ENCODE measurements around the gene PTTG1IP. TPM values are rescaled to one million over a fixed set of nuclear protein-coding genes. Genes with fewer than 3 reads are reported as not detected.
A peak's percentile ranks its signal among the peaks of the same experiment; 100 is the strongest.

The PTTG1IP gene
- total RNA-seq, 4 donors from 2014 or later: 83.1 to 132 (median 114) TPM

DNA sequence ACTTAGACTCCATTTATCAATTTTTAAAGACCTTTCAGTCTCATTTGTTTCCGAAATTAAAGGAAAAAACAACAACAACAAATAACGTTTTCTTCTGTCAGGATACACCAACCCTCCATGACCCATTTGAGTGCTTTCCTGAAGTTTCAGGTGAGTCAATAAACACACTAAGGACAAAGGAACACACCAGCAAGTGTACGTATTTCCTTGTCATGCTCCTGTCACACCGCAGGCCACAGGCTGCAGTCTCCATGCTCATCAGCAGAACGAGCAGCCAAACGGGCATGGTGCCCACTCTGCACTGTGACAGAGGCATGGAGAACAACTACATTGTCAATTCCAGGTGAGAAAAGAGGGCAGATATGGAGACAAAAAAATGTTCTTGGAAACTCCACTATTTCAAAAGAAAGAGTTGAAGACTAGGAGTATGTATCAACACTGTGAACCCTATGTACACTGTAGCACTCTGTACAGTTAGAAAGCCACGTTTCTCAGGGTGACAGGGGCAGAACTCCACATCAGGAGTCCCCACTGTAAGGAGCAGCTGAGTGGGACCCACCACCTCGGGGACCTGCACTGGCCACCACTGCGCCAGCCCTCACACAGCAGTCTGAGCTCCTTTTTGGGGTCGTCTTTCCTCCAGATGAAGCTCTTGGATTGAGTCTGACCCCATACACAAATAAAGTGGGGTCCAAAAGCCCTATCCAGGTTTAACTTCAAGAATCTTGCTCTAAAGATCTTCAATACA, 2.6 kb downstream of the PTTG1IP start:
- peaks cover 32 to 92% (median 54%) of the 10 kb centered on the region in 3 donors for H3K4me1 ChIP-seq
- peaks cover 0 to 4% (median 0%) of the 10 kb centered on the region in 3 donors for H3K36me3 ChIP-seq
- no peak for DNase-seq
- peak overlapping the region in 2 of 4 donors; percentile 88 to 96 for H3K4me3 ChIP-seq
- H3K9me3 ChIP-seq: no peaks in the 10 kb centered on the region
- peak overlapping the region; percentile 95 to 97 (median 96) for H3K27ac ChIP-seq
- H3K27me3 ChIP-seq: no peaks in the 10 kb centered on the region
- no peak for TF ChIP-seq POLR2A (IDR thresholded peaks at IDR 0.05)
- TF ChIP-seq, protein P1, sequence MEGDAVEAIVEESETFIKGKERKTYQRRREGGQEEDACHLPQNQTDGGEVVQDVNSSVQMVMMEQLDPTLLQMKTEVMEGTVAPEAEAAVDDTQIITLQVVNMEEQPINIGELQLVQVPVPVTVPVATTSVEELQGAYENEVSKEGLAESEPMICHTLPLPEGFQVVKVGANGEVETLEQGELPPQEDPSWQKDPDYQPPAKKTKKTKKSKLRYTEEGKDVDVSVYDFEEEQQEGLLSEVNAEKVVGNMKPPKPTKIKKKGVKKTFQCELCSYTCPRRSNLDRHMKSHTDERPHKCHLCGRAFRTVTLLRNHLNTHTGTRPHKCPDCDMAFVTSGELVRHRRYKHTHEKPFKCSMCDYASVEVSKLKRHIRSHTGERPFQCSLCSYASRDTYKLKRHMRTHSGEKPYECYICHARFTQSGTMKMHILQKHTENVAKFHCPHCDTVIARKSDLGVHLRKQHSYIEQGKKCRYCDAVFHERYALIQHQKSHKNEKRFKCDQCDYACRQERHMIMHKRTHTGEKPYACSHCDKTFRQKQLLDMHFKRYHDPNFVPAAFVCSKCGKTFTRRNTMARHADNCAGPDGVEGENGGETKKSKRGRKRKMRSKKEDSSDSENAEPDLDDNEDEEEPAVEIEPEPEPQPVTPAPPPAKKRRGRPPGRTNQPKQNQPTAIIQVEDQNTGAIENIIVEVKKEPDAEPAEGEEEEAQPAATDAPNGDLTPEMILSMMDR (IDR thresholded peaks at IDR 0.05): no peak
- WGBS, 2 donors: 56% methylated on average over 10 of the region's 10 CpGs
- intact Hi-C loops (cut with DNase I): loop anchor here (5.0 kb wide), 1 partner anchor 69 kb away; the partner anchor contains the start of gene UBE2G2

DNA sequence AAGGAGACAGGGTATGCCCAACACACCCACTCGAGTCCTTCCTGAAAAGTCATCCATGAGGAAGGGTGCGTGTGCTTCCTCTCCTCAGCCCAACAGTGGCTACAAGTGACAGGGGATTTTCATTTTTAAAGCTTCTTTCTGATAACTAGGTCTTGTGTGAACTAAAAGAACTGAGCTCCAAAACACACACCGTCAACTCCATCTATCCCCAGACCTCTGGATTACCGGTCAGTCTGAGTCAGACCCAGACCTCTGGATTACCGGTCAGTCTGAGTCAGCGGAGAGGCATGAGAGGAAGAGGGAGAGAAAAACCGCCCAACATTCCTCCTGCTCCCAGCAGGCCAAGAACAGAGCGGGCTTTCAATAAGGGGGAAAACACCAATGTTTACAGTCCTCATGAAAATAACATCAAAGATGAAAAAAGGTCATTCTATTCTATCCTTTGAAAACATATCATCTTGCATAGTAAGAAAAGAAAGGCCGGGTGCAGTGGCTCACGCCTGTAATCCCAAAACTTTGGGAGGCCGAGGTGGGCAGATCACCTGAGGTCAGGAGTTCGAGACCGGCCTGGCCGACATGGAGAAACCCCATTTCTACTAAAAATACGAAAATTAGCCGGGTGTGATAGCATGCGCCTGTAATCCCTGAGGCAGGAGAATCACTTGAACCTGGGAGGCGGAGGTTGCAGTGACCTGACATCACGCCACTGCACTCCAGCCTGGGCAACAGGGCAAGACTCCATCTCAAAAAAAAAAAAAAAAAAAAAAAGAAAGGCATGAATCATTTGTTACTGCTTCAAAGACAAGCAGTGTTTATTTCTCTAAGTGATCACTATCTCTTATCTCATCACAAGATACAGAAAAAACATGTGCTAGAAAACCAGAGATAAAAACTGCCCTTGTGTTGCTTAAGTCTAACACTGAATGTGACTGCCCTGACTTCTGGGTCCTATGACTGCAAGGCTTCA, 3.4 kb downstream of the PTTG1IP start:
- no peak for DNase-seq
- H3K4me1 ChIP-seq: peaks cover 29 to 91% (median 48%) of the 10 kb centered on the region in 3 donors
- TF ChIP-seq, protein P1 (IDR thresholded peaks at IDR 0.05): no peak
- TF ChIP-seq POLR2A (IDR thresholded peaks at IDR 0.05): no peak

GRCh38 chr21:44868707-44869106, 4.8 kb downstream of the PTTG1IP start:
- TF ChIP-seq, protein P1 (IDR thresholded peaks at IDR 0.05): no peak
- no peak for TF ChIP-seq POLR2A (IDR thresholded peaks at IDR 0.05)
- Histone ChIP-seq H3K27me3 (no peaks in the 10 kb centered on the region), H3K4me1 (peaks cover 25 to 78% (median 48%) of the 10 kb centered on the region in 3 donors), H3K27ac (peak overlapping the region in 3 of 4 donors; percentile 84 to 97 (median 95)), H3K36me3 (peaks cover 13 to 26% (median 13%) of the 10 kb centered on the region in 3 donors), H3K4me3 (no peak overlapping the region), H3K9me3 (no peaks in the 10 kb centered on the region)
- 86 to 90% methylated on average over 6 to 7 of the region's 7 CpGs for WGBS, 2 donors
- intact Hi-C loops (cut with DNase I): no loop called here
- DNase-seq: no peak

More for the DNA sequence above, 3.4 kb downstream of the PTTG1IP start:
- H3K27me3 ChIP-seq: no peaks in the 10 kb centered on the region
- peak overlapping the region in 1 of 4 donors; percentile 96 for H3K4me3 ChIP-seq
- H3K36me3 ChIP-seq: peaks cover under 1 to 12% (median 4%) of the 10 kb centered on the region in 3 donors
- 65 to 78% methylated on average over 18 to 19 of the region's 19 CpGs for WGBS, 2 donors
- no peaks in the 10 kb centered on the region for H3K9me3 ChIP-seq
- intact Hi-C loops (cut with DNase I): loop anchor here (5.0 kb wide), 1 partner anchor 68 kb away; the partner anchor contains the start of gene UBE2G2
- peak overlapping the region; percentile 95 to 97 (median 96) for H3K27ac ChIP-seq

DNA sequence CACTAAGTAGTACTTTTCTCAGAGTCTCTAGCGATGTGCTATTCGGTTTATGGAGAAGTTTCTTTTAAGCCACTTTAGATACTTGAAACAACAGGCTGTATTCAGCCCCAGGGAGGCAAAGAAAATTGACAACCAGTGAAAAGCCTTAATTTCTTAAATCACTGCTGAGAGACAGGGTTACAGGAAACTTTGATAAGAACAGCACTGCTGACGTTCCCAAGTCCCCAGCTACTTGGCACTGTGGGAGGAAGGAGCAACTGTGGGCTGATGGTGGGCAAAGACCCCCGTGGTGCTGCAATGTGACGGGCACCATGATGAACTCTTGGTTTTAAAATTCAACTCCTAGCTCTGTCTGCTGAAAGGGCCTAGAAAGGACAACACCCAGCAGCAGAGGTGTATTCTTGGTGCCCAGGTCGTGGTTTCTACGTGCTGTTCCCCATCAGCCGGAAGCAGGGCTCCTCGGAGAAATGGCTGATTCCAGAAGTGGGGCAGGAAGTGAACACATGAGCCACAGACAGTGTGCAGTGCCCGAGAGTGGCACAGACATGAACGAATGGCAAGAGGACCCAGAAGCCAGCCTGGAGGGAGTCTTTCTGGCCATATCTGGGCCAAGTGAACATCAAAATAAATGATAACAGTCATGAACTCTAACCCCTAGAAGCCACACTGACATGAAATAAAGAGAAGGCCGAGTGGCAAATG, 5.3 kb downstream of the PTTG1IP start:
- Histone ChIP-seq H3K27me3 (no peaks in the 10 kb centered on the region), H3K4me1 (peaks cover 25 to 77% (median 48%) of the 10 kb centered on the region in 3 donors), H3K9me3 (no peaks in the 10 kb centered on the region), H3K27ac (peak overlapping the region; percentile 23 to 97 (median 90)), H3K4me3 (no peak overlapping the region), H3K36me3 (peaks cover 13 to 31% (median 13%) of the 10 kb centered on the region in 3 donors)
- DNase-seq: no peak
- WGBS, 2 donors: 76 to 82% methylated on average over 8 to 12 of the region's 12 CpGs
- intact Hi-C loops (cut with DNase I): no loop called here
- TF ChIP-seq, protein P1 (IDR thresholded peaks at IDR 0.05): no peak
- no peak for TF ChIP-seq POLR2A (IDR thresholded peaks at IDR 0.05)
